Neuronal stem cell (in vitro differentiated cells): ENCODE measurements around the gene RPRD1A.
"Not testable (repeated sequence)": the region's sequence is repeated elsewhere in the genome, so short reads cannot be mapped to it uniquely, and the experiment has no call there.

Source experiments
- DNase-seq: peaks from one replicate; pipeline ENCODE4 v3.0.0-alpha.2; 2013; ENCODE audit warnings: low spot score
- H2AFZ ChIP-seq: one replicate; pipeline ENCODE4 v1.6.1; 2013; ENCODE audit warnings: mild to moderate bottlenecking, low read length, inconsistent platforms
- H2AK5ac ChIP-seq: 2 replicates; pipeline ENCODE4 v1.6.1; 2013; ENCODE audit warnings: low read depth, mild to moderate bottlenecking, inconsistent platforms, low read length, moderate library complexity, mixed read lengths
- H2BK120ac ChIP-seq: 2 replicates; pipeline ENCODE4 v1.6.1; 2013; ENCODE audit warnings: low read depth, mild to moderate bottlenecking, inconsistent platforms, low read length, moderate library complexity, mixed read lengths
- H2BK12ac ChIP-seq: one replicate; pipeline ENCODE4 v1.6.1; 2013; ENCODE audit warnings: low read length, inconsistent platforms
- H2BK15ac ChIP-seq: 2 replicates; pipeline ENCODE4 v1.6.1; 2013; ENCODE audit warnings: mild to moderate bottlenecking, low read length, inconsistent platforms, mixed read lengths
- H2BK5ac ChIP-seq: one replicate; pipeline ENCODE4 v1.6.1; 2013; ENCODE audit warnings: inconsistent platforms, mild to moderate bottlenecking, low read length, moderate library complexity
- H3K14ac ChIP-seq: one replicate; pipeline ENCODE4 v1.6.1; 2013; ENCODE audit warnings: low read length, inconsistent platforms
- H3K18ac ChIP-seq: 2 replicates; pipeline ENCODE4 v1.6.1; 2013; ENCODE audit warnings: low read length, inconsistent platforms
- H3K23ac ChIP-seq: 2 replicates; pipeline ENCODE4 v1.6.1; 2013; ENCODE audit warnings: low read depth, mild to moderate bottlenecking, mixed read lengths, low read length, inconsistent platforms; ENCODE audit not compliant: poor library complexity
- H3K27ac ChIP-seq: replicated peaks from 3 replicates; pipeline ENCODE4 v1.5.1; 2013; ENCODE audit warnings: low read length, inconsistent platforms
- H3K27me3 ChIP-seq, 3 experiments: 2 replicates each; pipeline ENCODE4 v1.6.1; 2013; ENCODE audit warnings: low read length in 3 of 3, mild to moderate bottlenecking in 2 of 3, inconsistent platforms in 1 of 3, low read depth in 1 of 3, mixed read lengths in 1 of 3, moderate library complexity in 1 of 3; ENCODE audit not compliant: control insufficient read depth in 3 of 3, insufficient read depth in 3 of 3
- H3K36me3 ChIP-seq, 2 donors: replicated peaks in 1 of 2; 2 replicates each; pipeline ENCODE4 v1.6.1; 2013; ENCODE audit warnings: low read length in 2 of 2; ENCODE audit not compliant: control insufficient read depth in 2 of 2, insufficient read depth in 2 of 2
- H3K4ac ChIP-seq: 2 replicates; pipeline ENCODE4 v1.6.1; 2013; ENCODE audit warnings: inconsistent platforms, mild to moderate bottlenecking, low read length, moderate library complexity
- H3K4me1 ChIP-seq, 2 donors: 1 replicate in 1 of 2; 2 replicates in 1 of 2; pipeline ENCODE4 v1.6.1; 2013; ENCODE audit warnings: low read length in 2 of 2, low read depth in 1 of 2; ENCODE audit not compliant: control insufficient read depth in 2 of 2, insufficient read depth in 1 of 2
- H3K4me2 ChIP-seq: one replicate; pipeline ENCODE4 v1.6.1; 2013; ENCODE audit warnings: mild to moderate bottlenecking, low read length, inconsistent platforms; ENCODE audit not compliant: insufficient read depth, poor library complexity, severe bottlenecking
- H3K4me3 ChIP-seq, 2 donors: 2 replicates each; pipeline ENCODE4 v1.5.1; 2013; ENCODE audit warnings: low read length in 2 of 2, mild to moderate bottlenecking in 2 of 2, inconsistent platforms in 1 of 2, moderate library complexity in 1 of 2
- H3K79me1 ChIP-seq: one replicate; pipeline ENCODE4 v1.6.1; 2013; ENCODE audit warnings: low read depth, mild to moderate bottlenecking, inconsistent platforms, low read length, moderate library complexity
- H3K9ac ChIP-seq: one replicate; pipeline ENCODE4 v1.6.1; 2013; ENCODE audit warnings: mild to moderate bottlenecking, low read depth, low read length, inconsistent platforms; ENCODE audit not compliant: poor library complexity
- H3K9me3 ChIP-seq, 2 donors: replicated peaks in 1 of 2; 2 replicates each; pipeline versions ENCODE3 to v1.6.1; 2013; ENCODE audit warnings: low read length in 2 of 2, mild to moderate bottlenecking in 2 of 2, inconsistent platforms in 1 of 2, low read depth in 1 of 2, mixed read lengths in 1 of 2, moderate library complexity in 1 of 2; ENCODE audit not compliant: control insufficient read depth in 2 of 2, insufficient read depth in 1 of 2
- H4K8ac ChIP-seq: one replicate; pipeline ENCODE4 v1.6.1; 2013; ENCODE audit warnings: low read depth, mild to moderate bottlenecking, inconsistent platforms, low read length, moderate library complexity
- H4K91ac ChIP-seq: one replicate; pipeline ENCODE4 v1.6.1; 2013; ENCODE audit warnings: low read length, low read depth, mild to moderate bottlenecking, inconsistent platforms; ENCODE audit not compliant: poor library complexity
- WGBS, 2 donors: extraction: QIAGEN DNeasy Blood & Tissue Kit; methylation state at CpG; one replicate each; pipeline ENCODE4 v1.1.7; 2013; ENCODE audit warnings: missing lambda C conversion rate in 2 of 2, mixed read lengths in 1 of 2; ENCODE audit not compliant: insufficient read length in 2 of 2, insufficient replicate concordance in 1 of 2; ENCODE audit errors: extremely low coverage in 2 of 2; 5-methylcytosine and 5-hydroxymethylcytosine counted together

RPRD1A gene

DNA sequence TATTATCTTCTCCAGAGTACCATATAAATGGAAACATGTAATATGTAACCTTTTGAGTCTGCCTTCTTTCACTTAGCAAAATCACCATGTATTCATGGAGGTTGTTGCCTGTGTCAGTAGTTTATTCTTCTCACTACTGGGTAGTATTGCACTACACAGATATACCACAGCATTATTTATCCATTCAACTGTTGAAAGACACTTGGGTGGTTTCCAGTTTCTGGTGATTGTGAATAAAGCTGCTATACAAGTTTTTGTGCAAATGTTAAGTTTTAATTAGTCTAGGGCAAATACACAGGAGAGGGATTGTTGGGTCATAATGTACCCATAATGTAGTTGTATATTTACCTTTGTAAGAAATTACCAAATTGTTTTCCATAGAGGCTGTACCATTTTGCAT, 29.6 kb upstream of the RPRD1A start:
- Histone ChIP-seq H2AFZ (no peak overlapping the region), H3K23ac (no peak overlapping the region), H4K8ac (no peak overlapping the region), H3K9ac (no peak overlapping the region), H3K9me3 (peaks cover 3 to 6% of the 10 kb centered on the region in 2 donors), H3K4me2 (no peak overlapping the region), H3K4me3 (no peak overlapping the region), H2BK5ac (no peak overlapping the region), H3K18ac (no peak overlapping the region), H2AK5ac (no peak overlapping the region), H3K4me1 (no peaks in the 10 kb centered on the region), H3K27me3 (no peaks in the 10 kb centered on the region), H3K79me1 (no peaks in the 10 kb centered on the region), H4K91ac (no peak overlapping the region), H2BK120ac (no peak overlapping the region), H3K4ac (no peak overlapping the region), H2BK12ac (no peak overlapping the region), H3K27ac (no peak overlapping the region), H3K14ac (no peak overlapping the region), H2BK15ac (no peak overlapping the region), H3K36me3 (no peaks in the 10 kb centered on the region)
- no peak for DNase-seq

DNA sequence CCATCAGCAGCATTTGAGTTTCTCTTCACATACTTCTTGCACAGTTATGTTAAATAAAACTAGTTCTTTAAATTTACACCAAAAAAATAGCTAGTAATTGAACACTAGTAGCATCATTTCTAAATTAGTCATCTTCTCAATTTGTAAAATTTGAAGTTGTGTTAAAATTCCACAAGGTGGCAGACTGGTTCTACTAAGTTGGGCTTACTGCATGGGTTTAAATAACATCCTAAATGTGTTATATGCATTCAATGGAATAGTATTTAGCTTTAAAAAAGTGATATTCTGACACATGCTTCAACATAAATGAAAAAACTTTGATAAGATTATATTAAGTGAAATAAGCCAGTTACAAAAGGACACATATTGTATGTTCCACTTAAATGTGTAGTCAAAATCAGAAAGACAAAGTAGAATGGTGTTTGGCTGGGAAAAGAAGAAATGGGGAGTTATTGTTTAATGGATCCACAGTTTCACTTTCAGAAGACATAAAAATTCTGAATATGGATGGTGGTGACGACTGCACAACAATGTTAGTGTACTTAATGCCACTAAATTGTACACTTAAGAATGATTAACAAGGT, 28.7 kb upstream of the RPRD1A start:
- Histone ChIP-seq H4K8ac (no peak overlapping the region), H3K27me3 (peaks cover 0 to 3% (median 0%) of the 10 kb centered on the region in 3 experiments), H3K4me1 (no peaks in the 10 kb centered on the region), H4K91ac (no peak overlapping the region), H3K23ac (no peak overlapping the region), H2AK5ac (no peak overlapping the region), H3K4ac (no peak overlapping the region), H3K18ac (no peak overlapping the region), H3K9ac (no peak overlapping the region), H3K4me3 (no peak overlapping the region), H3K79me1 (no peaks in the 10 kb centered on the region), H3K4me2 (no peak overlapping the region), H2BK5ac (no peak overlapping the region), H2BK12ac (no peak overlapping the region), H3K36me3 (no peaks in the 10 kb centered on the region), H3K9me3 (no peaks in the 10 kb centered on the region), H3K14ac (no peak overlapping the region), H3K27ac (no peak overlapping the region), H2BK15ac (no peak overlapping the region), H2BK120ac (no peak overlapping the region), H2AFZ (no peak overlapping the region)
- DNase-seq = peak; percentile 18
- WGBS, 2 donors = no CpG with 5 or more reads among the region's 1 CpG

DNA sequence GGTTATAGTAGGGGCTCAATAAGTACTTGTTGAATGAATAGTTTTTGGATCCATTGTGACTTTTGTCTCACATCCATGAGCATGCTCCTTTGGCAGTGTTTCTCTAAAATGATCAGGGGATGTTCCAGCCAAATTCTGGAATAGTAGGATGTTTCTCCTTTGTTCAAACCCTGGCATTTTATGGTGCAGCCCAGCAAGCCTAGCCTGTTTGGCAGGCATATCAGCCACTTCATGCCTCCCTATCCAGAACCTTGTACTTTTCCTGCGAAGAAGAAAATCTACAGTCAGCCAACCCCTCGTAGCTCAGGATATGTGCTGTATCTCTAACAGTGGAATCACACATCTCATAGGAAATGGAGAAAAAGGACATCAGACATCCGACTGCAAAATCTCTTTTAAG, 27.1 kb upstream of the RPRD1A start:
- peaks cover 0 to 3% (median 0%) of the 10 kb centered on the region in 3 experiments for H3K27me3 ChIP-seq
- no peak overlapping the region for H3K4me2 ChIP-seq
- H3K14ac ChIP-seq = no peak overlapping the region
- no peak overlapping the region for H2BK12ac ChIP-seq
- no peaks in the 10 kb centered on the region for H3K4me1 ChIP-seq
- no CpG with 5 or more reads among the region's 3 CpGs for WGBS, 2 donors
- H3K18ac ChIP-seq = no peak overlapping the region
- no peak overlapping the region for H2BK15ac ChIP-seq
- no peaks in the 10 kb centered on the region for H3K9me3 ChIP-seq
- no peaks in the 10 kb centered on the region for H3K36me3 ChIP-seq
- H2BK120ac ChIP-seq = no peak overlapping the region
- no peak overlapping the region for H2AK5ac ChIP-seq
- no peak overlapping the region for H2BK5ac ChIP-seq
- no peak overlapping the region for H4K8ac ChIP-seq
- no peak overlapping the region for H3K4ac ChIP-seq
- no peak for DNase-seq
- no peak overlapping the region for H3K27ac ChIP-seq
- H3K9ac ChIP-seq = no peak overlapping the region
- H2AFZ ChIP-seq = no peak overlapping the region
- H4K91ac ChIP-seq = no peak overlapping the region
- H3K4me3 ChIP-seq = no peak overlapping the region
- no peaks in the 10 kb centered on the region for H3K79me1 ChIP-seq
- no peak overlapping the region for H3K23ac ChIP-seq

- not testable (repeated sequence) for H3K4me2 ChIP-seq, H3K27me3 ChIP-seq, H3K4me1 ChIP-seq, H3K79me1 ChIP-seq, H3K9ac ChIP-seq, H3K4ac ChIP-seq, DNase-seq, H4K8ac ChIP-seq, H2AFZ ChIP-seq, H3K18ac ChIP-seq, H3K4me3 ChIP-seq, H3K9me3 ChIP-seq, H2BK5ac ChIP-seq, H2AK5ac ChIP-seq, H3K23ac ChIP-seq, H4K91ac ChIP-seq, H3K36me3 ChIP-seq, H2BK15ac ChIP-seq, H3K14ac ChIP-seq, H2BK120ac ChIP-seq, H3K27ac ChIP-seq, H2BK12ac ChIP-seq
- WGBS, 2 donors = no CpG with 5 or more reads among the region's 5 CpGs
Measured at GRCh38 chr18:36092116-36092515, 24.8 kb upstream of the RPRD1A start.
